ENCODE measurements around the gene ACTN4. TPM values are rescaled to one million over a fixed set of nuclear protein-coding genes. Genes with fewer than 3 reads are reported as not detected.
"Not testable (repeated sequence)": the region's sequence is repeated elsewhere in the genome, so short reads cannot be mapped to it uniquely, and the experiment has no call there.

Gene ACTN4
- total RNA-seq, 2 donors from 2014 or later: 971 to 1,150 TPM

- intact Hi-C loops (cut with DNase I, micrococcal nuclease); ATAC-seq; DNase-seq: not testable (repeated sequence)
Observed at GRCh38 chr19:38761884-38762389, 114.5 kb downstream of the ACTN4 start.

- no peak for ATAC-seq
- intact Hi-C loops (cut with DNase I, micrococcal nuclease): no loop called here
- no peak for DNase-seq
Observed at GRCh38 chr19:38763795-38764220, 116.4 kb downstream of the ACTN4 start.

GRCh38 chr19:38765214-38765613 lies 117.8 kb downstream of the ACTN4 start:
- intact Hi-C loops (cut with DNase I, micrococcal nuclease): no loop called here
- ATAC-seq (no peak), DNase-seq (no peak)

DNA sequence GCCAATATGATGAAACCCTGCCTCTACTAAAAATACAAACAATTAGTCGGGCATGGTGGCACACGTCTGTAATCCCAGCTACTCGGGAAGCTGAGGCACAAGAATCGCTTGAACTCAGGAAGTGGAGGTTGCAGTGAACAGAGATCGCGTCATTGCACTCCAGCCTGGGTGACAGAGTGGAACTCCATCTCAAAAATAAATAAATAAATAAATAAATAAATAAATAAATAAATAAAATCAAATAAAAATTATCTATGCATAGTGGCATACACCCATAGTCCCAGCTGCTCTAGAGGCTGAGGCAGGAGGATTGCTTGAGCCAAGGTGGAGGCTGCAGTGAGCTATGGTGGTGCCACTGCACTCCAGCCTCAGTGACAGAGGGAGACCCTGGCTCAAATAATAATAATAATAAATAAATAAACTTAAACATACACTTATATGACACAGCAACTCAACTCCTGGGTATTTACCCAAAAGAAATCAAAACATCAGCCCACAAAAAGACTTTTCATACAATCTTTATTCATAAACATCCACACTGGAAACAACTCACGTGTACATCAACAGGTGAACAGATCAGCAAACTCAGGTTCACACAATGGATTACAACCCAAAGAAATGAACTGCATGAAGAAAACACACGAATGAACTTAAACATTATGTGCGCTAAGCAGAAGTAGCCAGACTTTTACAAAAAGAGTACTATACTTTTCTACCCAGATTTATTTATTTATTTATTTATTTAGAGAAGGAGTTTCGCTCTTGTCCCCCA lies 119.0 kb downstream of the ACTN4 start:
- DNase-seq: no peak
- ATAC-seq: no peak

GRCh38 chr19:38769635-38770211 lies 122.3 kb downstream of the ACTN4 start:
- intact Hi-C loops (cut with DNase I, micrococcal nuclease): no loop called here
- ATAC-seq (peak; percentile 76), DNase-seq (peak; percentile 90 to 97)

More for the DNA sequence above, 119.0 kb downstream of the ACTN4 start:
- intact Hi-C loops (cut with DNase I, micrococcal nuclease): no loop called here

DNA sequence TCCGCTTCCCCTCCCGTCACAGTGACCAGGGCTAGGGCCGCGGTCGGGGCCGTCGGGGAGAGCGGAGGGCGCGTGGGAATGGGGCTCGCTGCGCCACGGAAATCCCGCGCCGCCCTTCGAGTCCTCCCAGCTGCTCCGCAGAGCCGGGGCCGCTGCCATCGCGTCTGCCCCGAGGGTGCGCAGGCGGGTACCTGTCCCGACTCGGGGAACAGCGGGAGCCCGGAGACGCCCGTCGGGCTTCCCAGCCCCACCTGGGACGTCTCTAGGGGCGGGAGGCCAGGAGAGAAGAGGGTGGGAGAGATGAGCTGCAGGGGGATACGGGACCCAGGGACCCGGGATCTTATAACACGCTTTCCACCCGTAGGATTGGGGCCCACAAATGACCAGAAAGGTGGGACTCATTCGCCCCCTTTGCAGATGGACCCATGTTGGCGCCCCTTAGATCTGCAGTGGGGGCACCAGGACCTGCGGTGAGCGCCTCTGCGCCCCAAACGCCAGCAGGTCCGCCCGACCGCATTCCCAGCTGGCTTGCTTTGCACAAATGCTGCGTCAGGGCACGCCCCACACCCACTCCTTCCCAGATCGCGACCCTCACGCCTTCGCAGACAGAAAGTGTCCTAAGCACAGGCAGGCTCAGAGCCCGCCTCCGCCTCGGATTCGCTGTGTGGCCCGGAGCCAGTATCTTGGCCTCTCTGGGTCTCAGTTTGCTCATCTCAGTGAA lies 122.9 kb downstream of the ACTN4 start:
- intact Hi-C loops (cut with DNase I, micrococcal nuclease); DNase-seq: not testable (repeated sequence)
- peak; percentile 18 for ATAC-seq

GRCh38 chr19:38770949-38771275 lies 123.5 kb downstream of the ACTN4 start:
- peak; percentile 86 for ATAC-seq
- intact Hi-C loops (cut with DNase I, micrococcal nuclease): not testable (repeated sequence)

DNA sequence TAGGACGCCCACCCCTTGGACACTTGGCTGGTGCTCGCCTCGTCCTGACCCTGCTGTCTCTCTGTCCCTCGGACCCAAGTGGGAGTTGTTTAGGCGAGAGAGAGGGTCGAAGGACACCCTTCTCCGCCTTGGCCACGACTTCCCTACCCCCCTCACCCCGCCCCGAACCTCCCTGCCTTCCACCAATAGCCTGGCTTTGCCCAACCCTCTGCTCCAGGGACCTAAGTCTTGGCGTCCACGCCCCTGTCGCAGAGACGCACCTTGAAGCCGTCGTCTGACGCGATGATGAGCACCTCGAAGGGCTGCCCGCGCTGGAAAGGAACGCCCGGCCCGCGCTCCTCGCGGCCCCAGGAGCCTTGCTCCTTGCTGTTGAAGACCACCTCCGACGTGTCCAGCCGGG lies 124.1 kb downstream of the ACTN4 start:
- intact Hi-C loops (cut with DNase I, micrococcal nuclease); DNase-seq: not testable (repeated sequence)
- ATAC-seq: peak; percentile 62

More at GRCh38 chr19:38770949-38771275, 123.5 kb downstream of the ACTN4 start:
- DNase-seq: not testable (repeated sequence)

GRCh38 chr19:38773469-38774177 lies 126.2 kb downstream of the ACTN4 start, which contains the start of gene LGALS7:
LGALS7 (minus strand) TSS chr19:38773517; CDS start chr19:38773492, 25 bp downstream.
- intact Hi-C loops (cut with DNase I, micrococcal nuclease): no loop called here
- DNase-seq (no peak), ATAC-seq (no peak)

GRCh38 chr19:38774181-38774950 lies 126.9 kb downstream of the ACTN4 start:
- intact Hi-C loops (cut with DNase I, micrococcal nuclease): no loop called here
- ATAC-seq (no peak), DNase-seq (no peak)

- intact Hi-C loops (cut with DNase I, micrococcal nuclease): no loop called here
Observed at GRCh38 chr19:38778733-38779132, 131.3 kb downstream of the ACTN4 start.

DNA sequence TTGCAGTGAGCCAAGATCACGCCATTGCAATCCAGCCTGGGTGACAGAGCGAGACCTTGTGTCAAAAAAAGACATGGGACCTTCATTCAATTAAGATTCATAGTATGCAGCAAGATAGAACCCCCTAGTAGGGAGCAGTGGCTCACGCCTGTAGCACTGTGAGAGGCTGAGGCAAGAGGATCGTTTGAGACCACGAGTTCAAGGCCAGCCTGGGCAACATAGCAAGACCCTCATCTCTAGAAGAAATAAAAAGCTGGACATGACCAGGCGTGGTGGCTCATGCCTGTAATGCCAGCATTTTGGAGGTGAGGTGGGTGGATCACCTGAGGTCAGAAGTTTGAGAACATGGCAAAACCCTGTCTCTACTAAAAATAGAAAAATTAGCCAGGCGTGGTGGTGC lies 133.0 kb downstream of the ACTN4 start:
- no peak for ATAC-seq
- intact Hi-C loops (cut with DNase I, micrococcal nuclease): no loop called here

More at GRCh38 chr19:38778733-38779132, 131.3 kb downstream of the ACTN4 start:
- DNase-seq: no peak
- ATAC-seq: no peak

DNA sequence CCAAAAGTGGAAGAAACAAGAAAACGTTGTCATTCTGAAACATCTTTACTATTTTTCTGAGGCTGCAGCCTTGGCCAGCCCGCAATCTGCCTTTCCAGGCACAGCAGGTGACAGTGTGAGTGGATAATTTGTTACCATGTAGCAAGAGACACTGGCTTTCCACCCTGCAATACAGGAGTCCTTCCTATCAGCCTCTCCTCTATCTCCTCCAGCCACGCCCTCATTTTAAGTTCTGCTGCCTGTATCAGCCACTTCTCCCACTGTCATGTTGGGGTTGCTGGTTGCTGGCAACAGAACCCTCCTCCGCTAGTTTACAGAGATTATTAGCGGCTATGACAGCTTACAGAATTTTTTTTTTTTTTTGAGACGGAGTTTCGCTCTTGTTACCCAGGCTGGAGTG lies 133.6 kb downstream of the ACTN4 start:
- intact Hi-C loops (cut with DNase I, micrococcal nuclease): no loop called here
- DNase-seq: no peak
- ATAC-seq: no peak

More for the DNA sequence above, 133.0 kb downstream of the ACTN4 start:
- no peak for DNase-seq

Other genes with a start within 250 kb of the ACTN4 start
- 10 to 100 TPM; 33.2 to 37.4 TPM for gene FAM98C, start 244.6 kb upstream of the ACTN4 start, total RNA-seq
- gene RASGRP4, start 221.4 kb upstream of the ACTN4 start, total RNA-seq: 1 to 10 TPM in 1 of 2 donors, under 1 TPM in 1; 0.49 to 1.8 TPM
- 1 to 10 TPM in 1 of 2 donors, under 1 TPM in 1; 0.76 to 1.7 TPM for gene RYR1, start 214.0 kb upstream of the ACTN4 start, total RNA-seq
- gene MAP4K1, start 29.7 kb upstream of the ACTN4 start, total RNA-seq: 1 to 10 TPM; 2.9 to 6.6 TPM
- 100 to 1,000 TPM; 343 to 430 TPM for gene EIF3K, start 28.5 kb upstream of the ACTN4 start, total RNA-seq
- gene CAPN12, start 96.8 kb downstream of the ACTN4 start, total RNA-seq: 10 to 100 TPM; 10.1 to 10.2 TPM
- not detected for gene LGALS7, start 125.9 kb downstream of the ACTN4 start, total RNA-seq
- not detected for gene LGALS7B, start 141.6 kb downstream of the ACTN4 start, total RNA-seq
- gene LGALS4, start 165.3 kb downstream of the ACTN4 start, total RNA-seq: 1,000 to 10,000 TPM; 7,382 to 8,588 TPM
- 100 to 1,000 TPM; 292 to 483 TPM for gene ECH1, start 184.1 kb downstream of the ACTN4 start, total RNA-seq
- gene HNRNPL, start 202.3 kb downstream of the ACTN4 start, total RNA-seq: 100 to 1,000 TPM; 269 to 281 TPM
- gene RINL, start 230.6 kb downstream of the ACTN4 start, total RNA-seq: 1 to 10 TPM; 3.2 to 3.4 TPM